Suprapubic skin (tissue), 4 donors: ENCODE results near the gene SORCS3.

Experiments used
- EP300 ChIP-seq: sonication (generic); formaldehyde crosslinking; IDR thresholded peaks from one replicate; pipeline ENCODE4 v1.6.1; 2017; ENCODE audit warnings: antibody characterized with exemption
- POLR2A ChIP-seq, 2 donors: fragments of 450-650 bp; IDR thresholded peaks; one replicate each; pipeline ENCODE4 v1.6.1; 2017; ENCODE audit warnings: antibody characterized with exemption in 2 of 2, mild to moderate bottlenecking in 2 of 2, moderate library complexity in 2 of 2
- POLR2AphosphoS5 ChIP-seq, 3 donors: sonication (generic); formaldehyde crosslinking; IDR thresholded peaks; one replicate each; pipeline ENCODE4 v1.6.1; 2017; ENCODE audit warnings: antibody characterized with exemption in 3 of 3
- TF ChIP-seq, protein P1 (sequence below), 2 donors: fragments of 200-600 bp in 1 of 2; fragments of 450-650 bp in 1 of 2; sonication (generic) in 1 of 2; IDR thresholded peaks; one replicate each; pipeline ENCODE4 v1.5.1; 2016 to 2019; ENCODE audit warnings: antibody characterized with exemption in 2 of 2, mild to moderate bottlenecking in 1 of 2, moderate library complexity in 1 of 2

DNA sequence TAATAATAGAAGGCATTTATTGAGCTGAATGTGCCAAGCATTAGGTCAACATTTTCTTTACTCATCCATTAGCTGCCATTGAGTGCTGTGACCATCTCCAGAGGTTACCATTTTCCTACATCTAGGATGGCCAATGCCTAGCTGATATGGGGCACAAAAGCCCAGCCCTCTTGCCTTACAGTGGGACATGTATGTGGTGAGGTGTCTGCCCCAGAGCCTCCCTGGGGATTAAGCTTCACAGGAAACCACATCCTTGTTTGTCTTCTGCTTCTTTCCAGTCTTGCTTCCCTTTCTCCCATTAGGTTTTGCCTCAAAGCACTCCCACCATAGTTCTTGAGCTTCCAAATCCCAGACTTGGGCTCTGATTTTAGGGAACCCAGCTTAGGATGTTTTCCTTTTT is 258.7 kb downstream of the SORCS3 start:
- TF ChIP-seq POLR2AphosphoS5 (IDR thresholded peaks at IDR 0.05) = no peak
- TF ChIP-seq EP300 = no peak
- TF ChIP-seq, protein P1, sequence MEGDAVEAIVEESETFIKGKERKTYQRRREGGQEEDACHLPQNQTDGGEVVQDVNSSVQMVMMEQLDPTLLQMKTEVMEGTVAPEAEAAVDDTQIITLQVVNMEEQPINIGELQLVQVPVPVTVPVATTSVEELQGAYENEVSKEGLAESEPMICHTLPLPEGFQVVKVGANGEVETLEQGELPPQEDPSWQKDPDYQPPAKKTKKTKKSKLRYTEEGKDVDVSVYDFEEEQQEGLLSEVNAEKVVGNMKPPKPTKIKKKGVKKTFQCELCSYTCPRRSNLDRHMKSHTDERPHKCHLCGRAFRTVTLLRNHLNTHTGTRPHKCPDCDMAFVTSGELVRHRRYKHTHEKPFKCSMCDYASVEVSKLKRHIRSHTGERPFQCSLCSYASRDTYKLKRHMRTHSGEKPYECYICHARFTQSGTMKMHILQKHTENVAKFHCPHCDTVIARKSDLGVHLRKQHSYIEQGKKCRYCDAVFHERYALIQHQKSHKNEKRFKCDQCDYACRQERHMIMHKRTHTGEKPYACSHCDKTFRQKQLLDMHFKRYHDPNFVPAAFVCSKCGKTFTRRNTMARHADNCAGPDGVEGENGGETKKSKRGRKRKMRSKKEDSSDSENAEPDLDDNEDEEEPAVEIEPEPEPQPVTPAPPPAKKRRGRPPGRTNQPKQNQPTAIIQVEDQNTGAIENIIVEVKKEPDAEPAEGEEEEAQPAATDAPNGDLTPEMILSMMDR (IDR thresholded peaks at IDR 0.05) = no peak
- TF ChIP-seq POLR2A (IDR thresholded peaks at IDR 0.05) = no peak
